Activated CD8-positive, alpha-beta T cell treated with anti-CD3 and anti-CD28 coated beads for 36 hours (primary cell): ENCODE measurements around the gene ACTN1. TPM values are rescaled to one million over a fixed set of nuclear protein-coding genes. Genes with fewer than 3 reads are reported as not detected.
"Not testable (repeated sequence)": the region's sequence is repeated elsewhere in the genome, so short reads cannot be mapped to it uniquely, and the experiment has no call there.

Experiments used
- ATAC-seq: fragments of 200-7000 bp; cut with Tn5 transposase; one replicate; pipeline ENCODE4 v1.10.0; 2021; ENCODE audit warnings: mild to moderate bottlenecking, moderate library complexity
- CTCF ChIA-PET: fragments of 350-600 bp; sonication (Branson Sonifier 250); formaldehyde crosslinking; loops from one replicate; lab custom pipeline; 2021; ENCODE audit warnings: antibody characterized with exemption; lab: Charles Lee
- POLR2A ChIA-PET: fragments of 350-600 bp; sonication (Branson Sonifier 250); formaldehyde crosslinking; loops from one replicate; lab custom pipeline; 2021; ENCODE audit warnings: antibody characterized with exemption; lab: Charles Lee
- DNase-seq: peaks from one replicate; pipeline ENCODE4 v3.0.0-alpha.2; 2020
- H3K27ac Mint-ChIP-seq: one replicate; pipeline ENCODE4 v1.8.0; 2021; ENCODE audit warnings: mild to moderate bottlenecking, mixed read lengths
- H3K27me3 Mint-ChIP-seq: one replicate; pipeline ENCODE4 v1.8.0; 2021; ENCODE audit warnings: mixed read lengths
- H3K36me3 Mint-ChIP-seq: one replicate; pipeline ENCODE4 v1.8.0; 2021; ENCODE audit warnings: low read depth, mixed read lengths
- H3K4me1 Mint-ChIP-seq: one replicate; pipeline ENCODE4 v1.8.0; 2021; ENCODE audit warnings: low read depth, mixed read lengths
- H3K4me3 Mint-ChIP-seq: one replicate; pipeline ENCODE4 v1.8.0; 2021; ENCODE audit warnings: mild to moderate bottlenecking, moderate library complexity, mixed read lengths
- H3K9me3 Mint-ChIP-seq: one replicate; pipeline ENCODE4 v1.8.0; 2021; ENCODE audit warnings: mixed read lengths
- intact Hi-C: fragments of 100-400 bp; cut with micrococcal nuclease; formaldehyde crosslinking; loops from one replicate; pipeline ENCODE4 v1.10.0; 2022
- total RNA-seq, 2 experiments: library from RNA; stranded (reverse); gene quantifications; one replicate each; pipeline ENCODE4 v1.2.3, GENCODE V29; 2021
- TF ChIP-seq, protein P1 (sequence below): fragments of 200-600 bp; IDR thresholded peaks from one replicate; pipeline ENCODE4 v1.8.0; 2022; ENCODE audit warnings: antibody characterized with exemption, mild to moderate bottlenecking

ACTN1 gene
- total RNA-seq, 2 experiments from 2014 or later = 214 TPM

DNA sequence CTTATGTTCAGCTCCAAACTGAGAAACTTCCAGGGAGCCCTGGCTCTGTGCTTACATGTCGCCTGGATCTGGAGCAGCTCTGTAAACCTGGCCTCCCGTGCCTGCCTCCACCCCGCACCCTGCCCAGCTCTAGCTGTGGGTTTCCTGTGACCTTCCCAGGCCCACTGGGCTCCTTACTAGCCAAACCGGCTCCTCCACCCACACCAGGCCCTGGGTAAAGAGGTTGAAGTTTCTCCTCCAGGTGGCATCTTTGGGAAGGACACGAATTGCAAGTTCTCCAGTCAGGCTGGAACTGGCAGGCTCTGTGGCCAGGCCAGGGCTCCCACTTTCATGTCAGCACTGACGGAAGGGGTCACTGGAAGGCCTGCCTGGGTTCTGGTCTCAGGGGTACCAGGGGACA, 125.4 kb downstream of the ACTN1 start:
- H3K4me1 Mint-ChIP-seq = no peaks in the 10 kb centered on the region
- ChIA-PET CTCF (interaction anchor here (2.0 to 2.2 kb wide), 2 partner anchors 10 kb away, joined by 8 to 9 read pairs; no protein-coding TSS in a partner anchor), POLR2A (no interaction called here)
- no peaks in the 10 kb centered on the region for H3K27me3 Mint-ChIP-seq
- H3K36me3 Mint-ChIP-seq = no peaks in the 10 kb centered on the region
- ATAC-seq (no peak), DNase-seq (no peak)
- no peak overlapping the region for H3K4me3 Mint-ChIP-seq
- intact Hi-C loops = no loop called here
- no peak overlapping the region for H3K27ac Mint-ChIP-seq
- H3K9me3 Mint-ChIP-seq = peaks cover 3% of the 10 kb centered on the region
- TF ChIP-seq, protein P1, sequence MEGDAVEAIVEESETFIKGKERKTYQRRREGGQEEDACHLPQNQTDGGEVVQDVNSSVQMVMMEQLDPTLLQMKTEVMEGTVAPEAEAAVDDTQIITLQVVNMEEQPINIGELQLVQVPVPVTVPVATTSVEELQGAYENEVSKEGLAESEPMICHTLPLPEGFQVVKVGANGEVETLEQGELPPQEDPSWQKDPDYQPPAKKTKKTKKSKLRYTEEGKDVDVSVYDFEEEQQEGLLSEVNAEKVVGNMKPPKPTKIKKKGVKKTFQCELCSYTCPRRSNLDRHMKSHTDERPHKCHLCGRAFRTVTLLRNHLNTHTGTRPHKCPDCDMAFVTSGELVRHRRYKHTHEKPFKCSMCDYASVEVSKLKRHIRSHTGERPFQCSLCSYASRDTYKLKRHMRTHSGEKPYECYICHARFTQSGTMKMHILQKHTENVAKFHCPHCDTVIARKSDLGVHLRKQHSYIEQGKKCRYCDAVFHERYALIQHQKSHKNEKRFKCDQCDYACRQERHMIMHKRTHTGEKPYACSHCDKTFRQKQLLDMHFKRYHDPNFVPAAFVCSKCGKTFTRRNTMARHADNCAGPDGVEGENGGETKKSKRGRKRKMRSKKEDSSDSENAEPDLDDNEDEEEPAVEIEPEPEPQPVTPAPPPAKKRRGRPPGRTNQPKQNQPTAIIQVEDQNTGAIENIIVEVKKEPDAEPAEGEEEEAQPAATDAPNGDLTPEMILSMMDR = no peak

DNA sequence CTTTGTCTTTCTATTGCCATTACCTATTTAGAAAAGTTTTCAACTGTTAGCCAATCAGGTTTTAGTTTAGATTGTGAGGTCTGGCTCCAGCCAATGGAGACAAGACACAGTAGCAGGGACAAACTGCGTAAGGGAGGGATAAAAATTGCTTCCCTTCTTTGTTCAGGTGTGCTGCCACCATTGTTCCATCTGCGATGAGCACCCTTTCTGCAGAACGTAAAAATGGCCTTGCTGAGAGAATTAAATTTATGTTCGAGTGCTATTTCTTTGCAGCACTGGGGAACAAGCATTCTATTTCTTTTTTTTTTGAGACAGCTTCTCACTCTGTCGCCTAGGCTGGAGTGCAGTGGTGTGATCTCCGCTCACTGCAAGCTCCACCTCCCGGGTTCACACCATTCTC, 126.6 kb downstream of the ACTN1 start:
- CTCF ChIA-PET, H3K27me3 Mint-ChIP-seq, H3K27ac Mint-ChIP-seq, H3K36me3 Mint-ChIP-seq, intact Hi-C loops, ATAC-seq, DNase-seq, H3K4me1 Mint-ChIP-seq, POLR2A ChIA-PET, H3K9me3 Mint-ChIP-seq, H3K4me3 Mint-ChIP-seq: not testable (repeated sequence)

DNA sequence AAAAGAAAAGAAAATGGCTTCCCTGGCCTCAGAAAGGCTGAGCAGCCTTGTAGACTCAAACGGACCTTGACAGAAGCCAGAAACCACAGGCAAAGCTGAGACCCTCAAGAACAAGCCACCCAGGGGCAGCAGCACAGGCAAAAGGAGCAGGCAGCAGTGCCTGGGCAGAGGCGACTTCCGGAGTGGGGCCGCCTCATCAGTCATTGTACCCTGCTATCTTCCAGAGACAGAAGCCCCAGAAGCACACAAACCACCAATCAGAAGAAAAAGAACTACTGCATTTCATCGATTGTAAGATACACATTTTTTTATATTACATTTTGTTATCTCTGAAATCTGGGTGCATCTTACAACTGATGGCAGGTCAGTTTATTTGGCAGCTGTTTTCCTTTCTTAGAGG, 128.0 kb downstream of the ACTN1 start:
- Mint-ChIP-seq H3K27me3 (no peaks in the 10 kb centered on the region), H3K9me3 (peaks cover 3% of the 10 kb centered on the region), H3K4me3 (no peak overlapping the region), H3K4me1 (no peaks in the 10 kb centered on the region), H3K27ac (no peak overlapping the region), H3K36me3 (no peaks in the 10 kb centered on the region)
- CTCF ChIA-PET = no interaction called here
- DNase-seq (no peak), ATAC-seq (no peak)
- TF ChIP-seq, protein P1 = no peak
- POLR2A ChIA-PET = no interaction called here
- intact Hi-C loops = no loop called here

DNA sequence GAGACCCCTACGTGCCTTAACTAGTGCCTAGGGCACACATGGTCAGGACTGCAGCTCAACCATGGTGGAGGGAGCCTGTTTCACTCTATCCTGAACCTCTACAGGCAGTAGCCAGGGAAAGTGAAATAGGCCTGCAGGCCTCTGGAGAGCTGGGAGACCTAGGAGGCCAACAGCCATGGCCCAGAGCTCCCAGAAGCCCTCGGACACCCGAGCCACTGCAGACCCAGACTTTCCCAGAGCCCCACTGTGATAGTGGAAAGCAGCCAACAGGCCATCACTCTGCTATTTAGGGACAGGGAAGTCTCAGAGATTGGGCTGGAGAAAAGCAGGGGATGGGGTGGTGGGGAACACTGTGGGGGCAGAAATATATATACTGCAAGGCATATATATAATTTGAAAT, 129.7 kb downstream of the ACTN1 start:
- TF ChIP-seq, protein P1 = no peak
- intact Hi-C loops = no loop called here
- POLR2A ChIA-PET = interaction anchor here (1.0 to 1.4 kb wide), 3 partner anchors 24 to 433 kb away, joined by 3 read pairs; no protein-coding TSS in a partner anchor
- Mint-ChIP-seq H3K4me1 (no peaks in the 10 kb centered on the region), H3K4me3 (no peak overlapping the region), H3K27ac (no peak overlapping the region), H3K36me3 (no peaks in the 10 kb centered on the region), H3K27me3 (no peaks in the 10 kb centered on the region), H3K9me3 (peaks cover 3% of the 10 kb centered on the region)
- CTCF ChIA-PET = interaction anchor here (0.6 to 1.9 kb wide), 4 partner anchors 14 to 915 kb away, joined by 3 to 8 read pairs (median 3); no protein-coding TSS in a partner anchor
- DNase-seq = no peak
- no peak for ATAC-seq

DNA sequence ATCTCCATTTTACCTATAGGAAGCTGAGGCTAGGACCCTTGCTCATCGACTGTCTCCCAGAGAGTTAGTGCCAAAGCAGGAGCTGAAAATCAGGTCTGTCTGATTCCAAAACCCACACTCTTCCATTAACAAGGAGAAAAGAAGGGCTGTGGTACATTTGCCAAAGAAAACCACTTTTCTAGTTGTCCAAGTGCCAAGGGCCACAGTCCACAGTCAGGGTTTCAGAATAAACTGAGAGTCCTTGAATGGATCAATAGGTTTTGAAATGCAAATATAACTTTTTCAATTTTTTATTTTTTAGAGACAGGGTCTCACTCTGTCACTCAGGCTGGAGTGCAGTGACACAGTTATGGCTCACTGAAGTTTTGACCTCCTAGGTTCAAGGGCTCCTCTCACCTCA, 130.8 kb downstream of the ACTN1 start:
- Mint-ChIP-seq H3K27ac (no peak overlapping the region), H3K36me3 (no peaks in the 10 kb centered on the region), H3K4me3 (no peak overlapping the region), H3K27me3 (no peaks in the 10 kb centered on the region), H3K4me1 (peaks cover 8% of the 10 kb centered on the region), H3K9me3 (peaks cover 3% of the 10 kb centered on the region)
- ATAC-seq (no peak), DNase-seq (no peak)
- TF ChIP-seq, protein P1 = no peak
- POLR2A ChIA-PET = interaction anchor here (1.1 to 1.4 kb wide), 2 partner anchors 23 to 32 kb away, joined by 3 read pairs; no protein-coding TSS in a partner anchor
- intact Hi-C loops = no loop called here
- CTCF ChIA-PET = interaction anchor here (0.6 to 1.9 kb wide), 4 partner anchors 15 to 914 kb away, joined by 3 to 8 read pairs (median 3); no protein-coding TSS in a partner anchor

DNA sequence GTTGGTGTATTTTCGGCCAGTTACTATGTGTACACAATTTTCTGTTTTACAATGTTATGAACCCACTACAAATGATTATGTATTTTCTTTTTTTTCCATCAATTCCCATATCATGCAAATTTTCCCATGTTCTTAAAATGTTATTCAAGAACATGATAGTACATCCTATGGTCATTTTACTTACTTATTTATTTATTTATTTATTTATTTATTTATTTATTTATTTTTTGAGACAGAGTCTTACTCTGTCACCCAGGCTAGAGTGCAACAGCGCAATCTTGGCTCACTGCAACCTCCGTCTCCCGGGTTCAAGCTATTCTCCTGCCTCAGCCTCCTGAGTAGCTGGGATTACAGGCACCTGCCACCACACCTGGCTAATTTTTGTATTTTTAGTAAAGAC, 131.5 kb downstream of the ACTN1 start:
- H3K27ac Mint-ChIP-seq, H3K27me3 Mint-ChIP-seq, POLR2A ChIA-PET, H3K4me3 Mint-ChIP-seq, intact Hi-C loops, ATAC-seq, DNase-seq, CTCF ChIA-PET, H3K9me3 Mint-ChIP-seq, H3K36me3 Mint-ChIP-seq: not testable (repeated sequence)
- peaks cover 12% of the 10 kb centered on the region for H3K4me1 Mint-ChIP-seq
